Epidermal melanocyte (primary cell): ENCODE data around the gene KYAT1.
"Not testable (repeated sequence)": the region's sequence is repeated elsewhere in the genome, so short reads cannot be mapped to it uniquely, and the experiment has no call there.

Source experiments
- DNase-seq: peaks from one replicate; pipeline ENCODE4 v3.0.0; 2011; ENCODE audit warnings: low spot score; ENCODE audit not compliant: insufficient read length

Gene KYAT1

GRCh38 chr9:128885798-128886197, 4.0 kb upstream of the KYAT1 start:
- no peak for DNase-seq

DNA sequence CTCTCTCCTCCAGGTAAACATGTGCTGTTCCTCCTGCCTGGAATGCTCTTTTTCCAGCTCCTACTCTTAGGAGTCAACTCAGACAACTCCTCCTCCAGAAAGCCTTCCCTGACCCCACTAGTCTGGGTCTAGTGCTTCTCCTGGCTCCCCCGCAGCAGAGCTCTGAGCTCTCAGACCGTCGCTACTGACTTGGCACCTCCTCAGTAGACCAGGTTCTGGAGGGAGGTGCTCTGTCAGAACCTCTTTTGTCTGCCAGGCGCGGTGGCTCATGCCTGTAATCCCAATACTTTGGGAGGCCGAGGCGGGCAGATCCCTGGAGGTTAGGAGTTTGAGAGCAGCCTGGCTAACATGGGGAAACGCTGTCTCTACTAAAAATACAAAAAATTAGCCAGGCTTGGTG, 3.6 kb upstream of the KYAT1 start:
- DNase-seq = no peak

DNA sequence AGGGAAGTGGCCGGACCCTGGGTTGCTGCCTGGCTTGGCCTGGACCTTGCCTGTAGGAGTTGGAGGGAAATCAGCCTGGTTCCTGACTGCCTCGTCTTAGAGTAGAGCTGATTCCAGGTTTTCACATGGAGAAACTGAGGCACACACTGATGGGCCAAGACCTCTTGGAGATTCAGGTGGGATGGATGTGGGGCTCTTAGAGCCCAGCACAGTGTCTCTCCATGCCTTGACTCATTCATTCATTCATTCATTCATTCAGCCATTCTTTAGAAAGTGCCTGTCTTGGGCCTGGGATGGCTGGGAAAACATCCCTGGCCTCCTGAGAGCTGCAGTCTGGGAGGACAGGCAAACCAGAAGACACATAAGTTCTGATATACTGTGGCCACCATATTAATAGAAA, 2.4 kb upstream of the KYAT1 start:
- DNase-seq = no peak

- DNase-seq = no peak
Observed at GRCh38 chr9:128882677-128883603, 1.2 kb upstream of the KYAT1 start.

DNA sequence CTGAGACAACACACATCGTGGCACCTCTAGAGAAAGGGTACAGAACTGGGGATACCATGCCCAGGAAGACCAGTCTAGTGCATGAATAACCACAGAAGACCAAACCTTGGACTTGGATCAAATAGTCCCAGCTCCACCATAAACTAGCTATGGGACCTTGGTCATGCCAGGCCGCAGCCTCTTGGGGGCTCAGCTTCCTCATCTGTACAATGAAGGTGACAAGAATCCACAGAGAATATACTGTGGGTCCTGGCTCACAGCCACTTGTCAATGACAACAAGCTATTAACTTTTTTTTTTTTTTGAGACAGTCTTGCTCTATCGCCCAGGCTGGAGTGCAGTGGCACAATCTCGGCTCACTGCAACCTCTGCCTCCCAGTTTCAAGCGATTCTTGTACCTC, 3.9 kb downstream of the KYAT1 start:
- no peak for DNase-seq

- not testable (repeated sequence) for DNase-seq
Observed at GRCh38 chr9:128870941-128871265, 10.8 kb downstream of the KYAT1 start.

DNA sequence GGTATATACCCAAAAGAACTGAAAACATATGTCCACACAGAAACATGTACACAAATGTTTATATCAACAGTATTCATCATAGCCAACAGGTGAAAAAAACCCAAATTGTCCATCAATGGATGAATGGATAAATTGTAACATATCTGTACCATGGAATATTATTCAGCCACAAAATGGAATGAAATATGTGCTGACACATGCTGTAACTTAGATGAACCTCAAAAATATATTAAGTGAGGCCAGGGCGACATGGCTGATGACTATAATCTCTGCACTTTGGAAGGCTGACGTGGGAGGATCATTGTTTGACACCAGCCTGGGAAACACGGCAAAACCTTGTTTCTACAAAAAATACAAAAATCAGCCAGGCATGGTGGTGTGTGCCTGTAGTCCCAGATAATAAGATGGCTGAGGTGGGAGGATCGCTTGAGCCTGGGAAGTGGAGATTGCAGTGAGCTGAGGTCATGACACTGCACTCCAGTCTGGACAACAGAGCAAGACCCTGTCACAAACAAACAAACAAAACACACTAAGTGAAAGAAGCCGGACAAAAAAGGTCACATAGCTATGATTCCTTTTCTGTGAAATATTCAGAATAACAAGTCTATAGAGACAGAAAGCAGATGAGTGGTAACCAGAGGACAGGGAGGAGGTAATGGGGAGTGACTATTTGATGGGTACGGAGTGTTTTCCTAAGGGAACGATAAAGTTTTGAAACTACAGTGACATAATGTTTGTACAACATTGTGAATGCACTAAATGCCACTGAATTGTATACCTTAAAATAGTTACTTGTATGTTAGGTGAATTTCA, 11.4 kb downstream of the KYAT1 start:
- no peak for DNase-seq

DNA sequence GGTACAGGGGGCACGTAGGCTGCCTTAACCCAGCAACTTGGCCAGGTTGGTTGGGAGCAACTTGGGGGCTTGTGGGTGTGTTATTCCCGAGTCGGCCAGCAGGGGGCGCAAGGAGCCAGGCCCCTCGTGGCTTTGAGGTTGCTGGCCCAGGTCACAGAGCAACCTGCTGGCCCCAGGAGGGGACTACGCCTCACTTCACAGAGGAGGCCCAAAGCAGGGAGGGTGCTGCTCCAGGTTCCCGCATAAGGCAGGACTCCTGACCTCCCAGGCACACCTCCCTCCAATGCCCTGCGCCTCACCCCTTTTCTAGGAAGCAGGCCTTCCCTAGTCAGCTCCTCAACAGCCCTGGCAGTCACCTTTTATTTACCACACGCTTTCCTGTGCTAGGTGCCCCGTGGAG, 18.1 kb downstream of the KYAT1 start:
- peak; percentile 53 for DNase-seq

- no peak for DNase-seq
Observed at GRCh38 chr9:128862401-128862851, 19.3 kb downstream of the KYAT1 start.

- DNase-seq = no peak
Observed at GRCh38 chr9:128861501-128861900, 20.2 kb downstream of the KYAT1 start.

- DNase-seq = no peak
Observed at GRCh38 chr9:128860937-128861336, 20.8 kb downstream of the KYAT1 start.

GRCh38 chr9:128858476-128858875, 23.3 kb downstream of the KYAT1 start:
- not testable (repeated sequence) for DNase-seq

DNA sequence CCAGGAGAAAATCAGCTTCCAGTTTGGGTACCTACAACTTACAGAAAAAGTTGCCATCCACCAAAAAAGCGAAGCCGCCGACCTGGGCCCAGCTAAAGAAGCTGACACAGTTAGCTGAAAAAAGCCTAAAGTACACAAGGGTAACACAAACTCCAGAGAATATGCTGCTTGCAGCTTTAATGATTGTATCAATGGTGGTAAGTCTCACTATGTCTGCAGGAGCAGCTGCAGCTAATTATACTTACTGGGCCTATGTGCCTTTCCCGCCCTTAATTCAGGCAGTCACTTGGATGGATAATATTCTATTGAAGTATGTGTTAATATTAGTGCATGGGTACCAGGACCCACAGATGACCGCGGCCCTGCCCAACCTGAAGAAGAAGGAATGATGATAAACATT, 27.3 kb downstream of the KYAT1 start:
- not testable (repeated sequence) for DNase-seq

GRCh38 chr9:128852646-128853045, 29.1 kb downstream of the KYAT1 start:
- not testable (repeated sequence) for DNase-seq

- DNase-seq = not testable (repeated sequence)
Observed at GRCh38 chr9:128851779-128852600, 29.8 kb downstream of the KYAT1 start.

GRCh38 chr9:128851024-128851423, 30.7 kb downstream of the KYAT1 start:
- not testable (repeated sequence) for DNase-seq

DNA sequence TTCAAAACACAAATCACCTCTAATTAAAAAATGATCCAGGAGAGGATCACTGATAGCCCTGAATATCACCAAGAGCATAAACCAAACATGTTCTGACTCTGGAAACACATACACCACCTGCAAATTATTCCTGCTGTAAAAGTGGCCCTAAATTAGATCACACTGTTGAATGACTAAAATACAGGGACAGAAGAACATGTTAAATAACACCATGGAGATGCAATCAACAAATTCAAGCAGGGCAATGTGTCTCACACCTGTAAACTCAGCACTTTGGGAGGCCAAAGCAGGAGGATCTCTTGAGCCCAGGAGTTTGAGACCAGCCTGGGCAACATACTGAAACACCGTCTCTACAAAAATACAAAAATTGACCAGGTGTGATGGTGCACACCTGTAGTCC, 33.9 kb downstream of the KYAT1 start:
- DNase-seq = no peak

DNA sequence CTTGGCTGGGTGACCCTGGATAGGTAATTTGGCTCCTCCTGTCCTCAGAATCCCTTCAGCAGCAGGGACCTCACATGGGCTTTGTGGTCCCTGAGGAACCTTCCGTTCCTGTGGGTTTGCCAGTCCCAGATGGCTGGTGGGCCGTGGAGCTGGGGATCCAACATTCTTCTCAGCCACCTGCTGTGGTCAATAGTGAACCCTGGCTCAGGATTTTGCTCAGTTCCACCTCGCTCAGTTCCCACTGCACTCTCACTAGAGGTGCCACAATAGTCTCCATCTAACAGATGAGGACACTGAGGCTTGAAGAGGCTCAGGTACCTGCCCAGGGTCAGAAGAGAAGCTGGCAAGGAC, 35.1 kb downstream of the KYAT1 start:
- DNase-seq = no peak

DNA sequence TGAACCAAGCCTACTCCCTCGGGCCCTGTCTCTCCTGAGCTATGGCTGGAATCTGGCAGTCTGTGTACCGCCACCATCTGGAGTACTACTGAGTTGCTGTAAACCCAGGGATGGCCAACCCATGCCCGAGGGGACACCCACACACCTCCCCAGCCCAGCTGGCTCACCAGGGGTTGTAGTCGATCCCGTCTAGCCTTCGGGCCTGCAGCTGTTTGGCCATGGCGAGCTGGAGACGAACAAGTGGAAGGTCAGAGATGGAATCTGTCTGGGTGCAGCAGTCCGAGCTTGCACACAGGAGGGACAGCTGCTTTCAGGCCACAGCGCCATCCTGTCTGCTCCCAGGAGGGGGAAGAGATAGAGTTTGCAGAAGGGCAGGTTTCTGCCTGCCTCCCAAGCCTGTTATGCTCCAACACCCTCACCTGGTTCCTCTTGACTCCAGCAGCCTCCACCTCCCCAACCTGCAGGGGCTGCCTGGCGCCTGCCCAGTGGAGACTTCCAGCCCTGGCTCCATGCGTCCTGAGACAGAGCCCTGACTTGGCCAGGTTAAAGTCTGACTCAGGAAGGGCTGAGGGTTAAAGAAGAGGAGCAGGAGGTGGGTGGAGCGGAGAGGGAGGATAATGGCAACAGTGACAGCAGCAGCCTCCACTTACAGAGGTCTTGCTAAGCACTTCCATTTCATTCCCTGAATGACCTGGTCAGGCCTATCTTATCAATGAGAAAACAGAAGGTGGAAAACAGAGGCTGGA, 36.4 kb downstream of the KYAT1 start:
- no peak for DNase-seq

DNA sequence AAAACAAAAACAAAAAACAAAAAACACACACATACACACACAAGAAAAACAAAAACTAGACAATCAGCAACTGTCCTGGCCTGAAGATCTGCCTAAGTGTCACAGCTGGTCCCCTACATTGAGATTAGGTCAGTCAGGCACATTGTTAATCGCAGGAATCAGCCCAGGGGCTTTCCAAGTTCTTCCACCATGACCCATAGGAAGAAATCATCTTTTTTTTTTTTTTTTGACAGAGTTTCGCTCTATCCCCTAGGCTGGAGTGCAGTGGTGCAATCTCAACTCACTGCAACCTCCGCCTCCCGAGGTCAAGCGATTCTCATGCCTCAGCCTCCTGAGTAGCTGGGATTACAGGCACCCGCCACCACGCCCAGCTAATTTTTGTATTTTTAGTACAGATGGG, 38.6 kb downstream of the KYAT1 start:
- not testable (repeated sequence) for DNase-seq
